HG03139 (cell line): ENCODE results near the gene GMDS.

Experiments used
- ATAC-seq: cut with Tn5 transposase; IDR thresholded peaks from one replicate; pipeline ENCODE4 v1.9.1; 2021; ENCODE audit not compliant: unreplicated experiment

Gene GMDS

GRCh38 chr6:2181567-2181966 lies 63.8 kb downstream of the GMDS start:
- no peak for ATAC-seq

DNA sequence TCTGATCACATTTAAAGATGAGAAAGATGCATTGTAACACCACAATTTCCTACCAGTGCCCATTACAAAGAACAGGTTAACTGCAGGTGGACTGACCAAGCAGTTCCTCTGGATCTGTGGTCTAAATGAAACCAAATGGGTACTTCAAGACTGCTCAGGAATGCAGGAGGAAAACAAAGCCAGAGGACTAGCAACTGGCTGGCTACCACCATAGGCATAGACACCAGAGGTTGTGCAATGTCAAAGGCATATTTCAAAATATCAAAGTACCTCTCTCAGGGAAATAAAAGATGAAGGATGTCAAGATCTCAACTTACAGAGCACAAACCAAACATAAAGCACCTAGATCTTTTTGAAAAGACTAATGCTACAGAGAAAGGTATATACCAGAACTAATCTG lies 65.5 kb downstream of the GMDS start:
- no peak for ATAC-seq

DNA sequence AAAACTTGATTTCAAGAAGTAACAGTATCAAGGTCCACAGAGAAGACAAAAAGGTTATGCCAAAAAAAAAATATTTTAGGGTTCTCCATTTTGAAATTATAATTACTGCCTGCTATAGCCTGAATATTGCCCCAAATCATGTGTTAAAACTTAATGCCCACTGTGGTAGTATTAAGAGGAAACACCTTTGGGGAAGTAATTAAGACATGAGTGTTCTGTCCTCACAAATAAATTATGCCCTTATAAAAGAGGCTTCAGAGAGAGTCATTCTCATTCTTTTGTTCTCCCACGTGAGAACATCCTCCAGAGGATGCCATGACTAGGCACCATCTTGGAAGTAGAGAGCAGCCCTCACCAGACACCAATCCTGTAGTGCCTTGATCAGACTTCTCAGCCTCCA lies 66.2 kb downstream of the GMDS start:
- no peak for ATAC-seq

GRCh38 chr6:2178125-2178524 lies 67.3 kb downstream of the GMDS start:
- no peak for ATAC-seq

DNA sequence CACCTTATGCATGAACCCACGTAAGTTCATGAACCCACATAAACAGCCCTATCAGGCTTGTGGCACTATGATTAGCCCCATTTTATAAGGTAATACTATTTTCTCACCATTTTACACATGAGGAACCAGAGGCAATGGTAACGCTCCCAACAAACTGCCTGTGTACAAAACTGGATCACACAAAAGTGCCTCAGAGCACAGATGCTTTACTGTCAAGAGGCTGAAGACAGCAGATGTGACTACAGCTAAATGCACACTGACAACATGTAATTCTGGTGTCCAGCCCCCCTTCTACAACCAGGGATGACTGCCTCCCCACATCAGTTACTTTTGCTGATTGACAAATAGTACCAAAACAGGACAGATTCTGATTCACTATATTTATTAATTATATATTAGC lies 69.6 kb downstream of the GMDS start:
- ATAC-seq, result no peak

GRCh38 chr6:2173203-2173961 lies 72.0 kb downstream of the GMDS start:
- no peak for ATAC-seq

DNA sequence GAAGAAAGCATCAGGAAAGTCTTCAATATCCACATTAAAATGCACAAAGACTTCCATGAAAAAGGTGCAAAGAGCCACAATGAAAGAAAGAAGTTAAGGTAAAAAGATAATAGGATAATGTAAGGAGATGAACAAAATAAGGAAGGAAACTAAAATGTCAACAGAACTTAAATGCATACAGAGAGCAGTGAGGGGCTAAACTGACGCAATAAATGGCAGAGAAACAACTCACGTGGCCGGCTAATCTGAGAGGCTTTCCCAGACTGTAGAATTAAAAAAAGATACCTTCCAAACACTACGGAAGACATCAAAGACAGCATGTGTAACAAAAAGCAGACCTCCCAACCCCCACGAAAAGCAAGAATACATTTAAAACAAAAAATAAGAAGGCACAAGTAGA lies 73.7 kb downstream of the GMDS start:
- ATAC-seq, result no peak

DNA sequence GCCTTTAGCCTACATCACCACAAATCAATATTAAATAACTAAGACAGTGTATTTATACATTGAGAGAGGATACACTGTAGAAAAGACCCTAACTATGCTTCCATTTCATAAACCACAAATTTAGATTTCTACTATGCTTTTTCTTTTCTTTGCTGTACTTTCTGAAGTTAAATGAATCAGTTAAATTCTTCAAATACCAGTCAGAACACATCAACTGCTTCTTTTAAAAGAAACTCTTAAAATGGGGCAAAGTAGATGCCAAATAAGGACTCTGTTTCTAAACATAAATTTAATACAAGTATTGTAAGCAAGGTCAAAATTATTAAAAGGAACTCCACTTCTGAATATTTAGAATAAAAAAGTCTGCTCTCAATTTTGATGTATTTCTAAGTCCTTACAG lies 76.9 kb downstream of the GMDS start:
- no peak for ATAC-seq

GRCh38 chr6:2166717-2167116 lies 78.7 kb downstream of the GMDS start:
- no peak for ATAC-seq

DNA sequence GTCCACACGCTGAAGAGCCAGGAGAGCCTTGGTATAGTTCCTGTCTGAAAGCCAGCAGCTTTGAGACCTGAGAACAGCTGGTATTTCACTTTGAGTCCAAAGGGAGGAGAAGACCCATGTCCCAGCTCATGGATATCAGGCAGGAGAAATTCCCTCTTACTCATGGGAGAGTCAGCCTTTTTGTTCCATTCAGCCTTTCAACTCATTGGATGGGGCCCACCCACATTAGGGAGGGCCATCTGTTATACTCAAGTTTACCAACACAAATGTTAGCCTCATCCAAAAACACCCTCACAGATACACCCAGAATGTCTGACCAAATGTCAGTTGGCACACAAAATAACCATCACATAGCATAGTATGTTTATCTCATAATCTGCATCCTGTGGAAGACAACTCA lies 80.1 kb downstream of the GMDS start:
- no peak for ATAC-seq

DNA sequence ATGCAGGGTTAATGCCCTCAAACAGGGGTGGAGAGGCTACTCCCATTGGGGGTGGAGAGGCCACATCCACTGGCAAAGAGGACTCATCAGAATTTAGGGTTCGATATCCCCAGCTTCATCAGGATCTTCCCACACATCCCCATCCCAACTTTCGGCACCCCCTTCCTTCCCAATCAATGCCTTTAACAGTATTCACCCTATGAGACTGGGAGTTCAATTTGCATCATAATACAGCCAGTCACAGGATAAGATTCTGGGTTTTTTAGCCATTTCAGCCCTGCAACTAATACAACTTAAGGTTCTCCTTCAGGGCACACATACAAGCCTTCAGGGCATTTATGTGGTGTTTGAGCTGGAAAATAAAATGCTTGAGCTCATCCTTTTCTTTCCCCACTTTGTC lies 80.9 kb downstream of the GMDS start:
- ATAC-seq, result no peak

GRCh38 chr6:2162079-2162445 lies 83.3 kb downstream of the GMDS start:
- ATAC-seq, result no peak

DNA sequence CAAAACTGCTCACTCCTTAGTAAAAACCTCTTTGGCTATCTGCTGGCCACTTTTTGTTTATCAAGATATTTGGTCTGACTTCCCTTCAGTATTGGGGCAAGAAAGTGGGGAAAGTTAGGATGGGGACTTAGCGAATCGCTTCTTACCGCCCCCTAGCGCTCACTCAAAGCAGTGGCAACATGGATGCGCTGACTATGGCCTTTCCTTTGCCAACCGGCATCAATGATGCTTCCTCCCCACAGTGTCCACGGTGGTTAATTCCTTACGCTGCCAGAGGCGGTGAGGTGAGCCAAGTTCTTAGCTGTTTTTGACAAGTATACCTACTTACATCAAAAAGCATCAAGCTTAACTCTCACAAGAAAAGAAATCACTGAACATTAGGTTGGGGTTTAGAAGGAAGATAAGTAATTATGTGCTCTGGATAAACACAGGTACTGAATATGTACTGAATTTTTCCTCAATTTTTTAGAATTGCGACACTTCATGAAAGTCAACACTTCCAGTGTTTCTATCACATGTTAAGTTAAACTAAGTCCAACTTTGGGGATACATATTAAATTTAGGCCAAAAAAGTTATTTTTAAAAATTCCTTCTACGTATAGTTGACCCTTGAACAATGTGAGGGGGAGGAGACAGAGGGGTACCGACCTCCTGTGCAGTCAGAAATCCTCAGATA lies 86.7 kb downstream of the GMDS start:
- ATAC-seq, result no peak

- no peak for ATAC-seq
Measured at GRCh38 chr6:2157441-2158127, 87.8 kb downstream of the GMDS start.

DNA sequence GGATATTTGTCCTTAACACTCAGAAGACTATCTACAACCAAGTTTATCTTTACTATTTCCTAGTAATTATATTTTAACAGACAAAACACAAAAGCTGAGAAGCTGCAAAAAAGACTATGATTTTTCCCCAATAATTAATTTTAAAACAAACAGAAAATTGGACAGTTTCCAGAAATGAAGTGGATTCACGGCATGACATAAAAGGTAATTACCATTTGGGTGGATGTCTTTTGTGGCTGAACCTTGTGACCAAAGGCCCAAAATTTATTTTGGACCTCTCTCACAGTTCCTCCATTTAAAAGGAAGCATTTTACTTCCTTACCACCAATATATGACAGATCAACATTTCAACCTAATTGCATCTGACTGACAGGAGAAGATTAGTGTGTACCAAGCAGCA lies 90.2 kb downstream of the GMDS start:
- ATAC-seq, result no peak

DNA sequence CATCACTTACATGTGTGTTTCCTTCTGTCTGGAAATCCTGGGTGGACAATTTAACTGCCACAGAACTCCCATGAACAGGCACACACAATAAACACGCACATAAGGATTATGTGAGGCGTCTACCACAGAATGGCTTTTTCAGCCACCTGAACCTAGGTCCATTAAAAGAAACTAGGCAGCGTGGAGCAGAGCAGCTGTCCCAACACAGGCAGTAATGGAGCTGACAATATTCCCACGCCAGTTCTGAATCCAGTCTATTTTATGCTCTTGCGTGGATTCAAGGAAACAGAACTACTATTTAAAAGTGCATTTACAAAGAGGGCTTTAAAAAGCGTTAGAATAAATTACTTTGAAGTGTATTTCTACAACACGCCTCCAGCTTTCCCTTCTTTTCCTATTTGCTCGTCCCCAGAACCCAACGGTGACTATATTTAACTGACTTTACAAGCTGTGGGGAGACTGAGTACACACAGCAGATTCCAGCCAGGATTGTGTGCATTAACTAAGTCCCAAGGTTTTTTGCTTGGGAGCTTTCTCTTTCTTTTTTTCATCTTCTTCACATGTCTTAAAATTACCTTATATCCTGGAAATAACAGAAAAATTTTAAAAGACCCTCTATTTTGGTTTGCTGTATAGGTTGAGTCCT lies 95.9 kb downstream of the GMDS start:
- ATAC-seq, result no peak

- no peak for ATAC-seq
Measured at GRCh38 chr6:2148748-2149147, 96.7 kb downstream of the GMDS start.

GRCh38 chr6:2147766-2148448 lies 97.5 kb downstream of the GMDS start:
- ATAC-seq, result no peak

GRCh38 chr6:2147261-2147660 lies 98.1 kb downstream of the GMDS start:
- no peak for ATAC-seq

DNA sequence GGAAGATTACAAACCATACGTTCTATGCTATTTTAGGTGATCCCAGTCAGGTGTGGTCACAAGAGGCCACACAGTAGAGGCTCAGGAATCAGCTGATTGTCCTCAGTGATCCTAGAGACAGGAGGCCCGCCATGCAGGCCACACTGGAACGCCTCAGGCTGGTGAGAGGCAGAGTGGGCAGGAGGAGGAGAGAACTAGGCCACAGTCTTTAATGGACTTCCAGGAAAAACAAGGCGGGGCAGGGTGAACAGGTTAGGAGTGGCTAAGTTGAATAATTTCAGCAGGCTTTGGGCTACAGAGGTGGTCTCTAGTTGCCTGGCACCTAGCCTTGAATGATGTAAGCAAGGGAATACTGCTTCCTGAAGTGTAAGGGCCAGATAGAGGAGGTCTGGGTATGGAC lies 101.2 kb downstream of the GMDS start:
- no peak for ATAC-seq

GRCh38 chr6:2141644-2142290 lies 103.6 kb downstream of the GMDS start:
- no peak for ATAC-seq
